Activated naive CD8-positive, alpha-beta T cell treated with anti-CD3 and anti-CD28 coated beads for 36 hours (primary cell): Measurements from ENCODE around the gene TGM5. TPM values are rescaled to one million over a fixed set of nuclear protein-coding genes. Genes with fewer than 3 reads are reported as not detected.
A peak's percentile ranks its signal among the peaks of the same experiment; 100 is the strongest.
"Not testable (repeated sequence)": the region's sequence is repeated elsewhere in the genome, so short reads cannot be mapped to it uniquely, and the experiment has no call there.

Experiments used
- DNase-seq: peaks from one replicate; pipeline ENCODE4 v3.0.0; 2021
- H3K27ac Mint-ChIP-seq: one replicate; pipeline ENCODE4 v1.8.0; 2022; ENCODE audit warnings: mild to moderate bottlenecking, moderate library complexity, mixed read lengths
- H3K27me3 Mint-ChIP-seq: one replicate; pipeline ENCODE4 v1.8.0; 2022; ENCODE audit warnings: mild to moderate bottlenecking, mixed read lengths
- H3K36me3 Mint-ChIP-seq: one replicate; pipeline ENCODE4 v1.8.0; 2021; ENCODE audit warnings: mild to moderate bottlenecking, mixed read lengths
- H3K4me1 Mint-ChIP-seq: one replicate; pipeline ENCODE4 v1.8.0; 2021; ENCODE audit warnings: mixed read lengths
- H3K4me3 Mint-ChIP-seq: one replicate; pipeline ENCODE4 v1.8.0; 2022; ENCODE audit warnings: mild to moderate bottlenecking, moderate library complexity, mixed read lengths
- H3K9me3 Mint-ChIP-seq: one replicate; pipeline ENCODE4 v1.8.0; 2022; ENCODE audit warnings: mixed read lengths
- total RNA-seq, 2 experiments: library from RNA; stranded (reverse); gene quantifications; one replicate each; pipeline ENCODE4 v1.2.3, GENCODE V29; 2021

TGM5 gene
- total RNA-seq, 2 experiments from 2014 or later = 0.16 to 0.38 TPM

GRCh38 chr15:43280996-43281395, 14.3 kb upstream of the TGM5 start:
- Mint-ChIP-seq H3K36me3 (no peaks in the 10 kb centered on the region), H3K27me3 (no peaks in the 10 kb centered on the region), H3K4me1 (no peaks in the 10 kb centered on the region), H3K27ac (no peak overlapping the region), H3K9me3 (no peaks in the 10 kb centered on the region), H3K4me3 (no peak overlapping the region)
- no peak for DNase-seq

- Mint-ChIP-seq H3K36me3 (no peaks in the 10 kb centered on the region), H3K4me1 (no peaks in the 10 kb centered on the region), H3K27ac (no peak overlapping the region), H3K27me3 (no peaks in the 10 kb centered on the region), H3K4me3 (no peak overlapping the region), H3K9me3 (no peaks in the 10 kb centered on the region)
- DNase-seq = no peak
Observed at GRCh38 chr15:43279496-43279895, 12.8 kb upstream of the TGM5 start.

GRCh38 chr15:43278869-43279268, 12.1 kb upstream of the TGM5 start:
- no peaks in the 10 kb centered on the region for H3K9me3 Mint-ChIP-seq
- H3K36me3 Mint-ChIP-seq = no peaks in the 10 kb centered on the region
- H3K27me3 Mint-ChIP-seq = no peaks in the 10 kb centered on the region
- no peak for DNase-seq
- no peak overlapping the region for H3K4me3 Mint-ChIP-seq
- no peak overlapping the region for H3K27ac Mint-ChIP-seq
- H3K4me1 Mint-ChIP-seq = no peaks in the 10 kb centered on the region

GRCh38 chr15:43277901-43278300, 11.2 kb upstream of the TGM5 start:
- Mint-ChIP-seq H3K4me1 (no peaks in the 10 kb centered on the region), H3K4me3 (no peak overlapping the region), H3K36me3 (no peaks in the 10 kb centered on the region)

GRCh38 chr15:43277231-43277823, 10.6 kb upstream of the TGM5 start:
- Mint-ChIP-seq H3K4me3 (no peak overlapping the region), H3K9me3 (no peaks in the 10 kb centered on the region), H3K36me3 (no peaks in the 10 kb centered on the region), H3K27ac (no peak overlapping the region), H3K4me1 (no peaks in the 10 kb centered on the region), H3K27me3 (no peaks in the 10 kb centered on the region)
- DNase-seq = no peak

More at GRCh38 chr15:43277901-43278300, 11.2 kb upstream of the TGM5 start:
- Mint-ChIP-seq H3K27me3 (no peaks in the 10 kb centered on the region), H3K27ac (no peak overlapping the region), H3K9me3 (no peaks in the 10 kb centered on the region)
- no peak for DNase-seq

- Mint-ChIP-seq H3K9me3 (peaks cover 6% of the 10 kb centered on the region), H3K4me3 (no peak overlapping the region), H3K4me1 (no peaks in the 10 kb centered on the region), H3K27ac (no peak overlapping the region), H3K36me3 (no peaks in the 10 kb centered on the region), H3K27me3 (no peaks in the 10 kb centered on the region)
- no peak for DNase-seq
Observed at GRCh38 chr15:43276563-43277200, 10.0 kb upstream of the TGM5 start.

- H3K4me1 Mint-ChIP-seq = no peaks in the 10 kb centered on the region
- no peak for DNase-seq
- H3K27ac Mint-ChIP-seq = no peak overlapping the region
- H3K9me3 Mint-ChIP-seq = peaks cover 6% of the 10 kb centered on the region
- no peak overlapping the region for H3K4me3 Mint-ChIP-seq
- H3K36me3 Mint-ChIP-seq = no peaks in the 10 kb centered on the region
- no peaks in the 10 kb centered on the region for H3K27me3 Mint-ChIP-seq
Observed at GRCh38 chr15:43275740-43276562, 9.2 kb upstream of the TGM5 start.

- peaks cover 6% of the 10 kb centered on the region for H3K9me3 Mint-ChIP-seq
- no peak for DNase-seq
- H3K27ac Mint-ChIP-seq = no peak overlapping the region
- H3K4me1 Mint-ChIP-seq = peaks cover 3% of the 10 kb centered on the region
- H3K27me3 Mint-ChIP-seq = peaks cover 7% of the 10 kb centered on the region
- H3K36me3 Mint-ChIP-seq = no peaks in the 10 kb centered on the region
- no peak overlapping the region for H3K4me3 Mint-ChIP-seq
Observed at GRCh38 chr15:43274136-43274535, 7.4 kb upstream of the TGM5 start.

- Mint-ChIP-seq H3K27ac (no peak overlapping the region), H3K4me1 (peaks cover 3% of the 10 kb centered on the region), H3K9me3 (peaks cover 6% of the 10 kb centered on the region), H3K4me3 (no peak overlapping the region), H3K27me3 (peaks cover 15% of the 10 kb centered on the region), H3K36me3 (no peaks in the 10 kb centered on the region)
- no peak for DNase-seq
Observed at GRCh38 chr15:43273243-43273642, 6.5 kb upstream of the TGM5 start.

GRCh38 chr15:43271908-43272307, 5.2 kb upstream of the TGM5 start:
- H3K36me3 Mint-ChIP-seq, H3K9me3 Mint-ChIP-seq, DNase-seq, H3K27ac Mint-ChIP-seq, H3K4me1 Mint-ChIP-seq, H3K4me3 Mint-ChIP-seq: not testable (repeated sequence)
- peaks cover 15% of the 10 kb centered on the region for H3K27me3 Mint-ChIP-seq

GRCh38 chr15:43270676-43271306, 4.1 kb upstream of the TGM5 start:
- no peaks in the 10 kb centered on the region for H3K36me3 Mint-ChIP-seq
- peaks cover 15% of the 10 kb centered on the region for H3K27me3 Mint-ChIP-seq
- peaks cover 3% of the 10 kb centered on the region for H3K4me1 Mint-ChIP-seq
- no peak for DNase-seq
- peaks cover 6% of the 10 kb centered on the region for H3K9me3 Mint-ChIP-seq
- peak overlapping the region; percentile 13 for H3K27ac Mint-ChIP-seq
- H3K4me3 Mint-ChIP-seq = no peak overlapping the region

- H3K9me3 Mint-ChIP-seq = peaks cover 6% of the 10 kb centered on the region
- H3K27me3 Mint-ChIP-seq = peaks cover 15% of the 10 kb centered on the region
- no peak overlapping the region for H3K27ac Mint-ChIP-seq
Observed at GRCh38 chr15:43270113-43270665, 3.5 kb upstream of the TGM5 start.

GRCh38 chr15:43268111-43269105, 1.7 kb upstream of the TGM5 start:
- Mint-ChIP-seq H3K36me3 (no peaks in the 10 kb centered on the region), H3K4me3 (no peak overlapping the region), H3K9me3 (peaks cover 6% of the 10 kb centered on the region), H3K27me3 (peaks cover 15% of the 10 kb centered on the region), H3K4me1 (peaks cover 3% of the 10 kb centered on the region), H3K27ac (no peak overlapping the region)
- DNase-seq = peak; percentile 22

More at GRCh38 chr15:43270113-43270665, 3.5 kb upstream of the TGM5 start:
- Mint-ChIP-seq H3K4me3 (no peak overlapping the region), H3K36me3 (no peaks in the 10 kb centered on the region), H3K4me1 (peaks cover 3% of the 10 kb centered on the region)
- no peak for DNase-seq

- Mint-ChIP-seq H3K9me3 (peaks cover 6% of the 10 kb centered on the region), H3K4me1 (peaks cover 3% of the 10 kb centered on the region), H3K27me3 (peaks cover 15% of the 10 kb centered on the region), H3K4me3 (no peak overlapping the region), H3K27ac (no peak overlapping the region), H3K36me3 (no peaks in the 10 kb centered on the region)
- no peak for DNase-seq
Observed at GRCh38 chr15:43267439-43267838, 711 bp upstream of the TGM5 start.
